SK-N-MC (cell line): Measurements from ENCODE around the gene AMH.

Source experiments
- EZH2 ChIP-seq: fragments of 200-600 bp; sonication (generic); IDR thresholded peaks from one replicate; pipeline ENCODE4 v1.6.1; 2017; ENCODE audit warnings: antibody characterized with exemption
- FOXP2 ChIP-seq: optimal IDR thresholded peaks from 2 replicates; pipeline ENCODE3; 2011; ENCODE audit warnings: mild to moderate bottlenecking, moderate library complexity; ENCODE audit not compliant: insufficient read depth; ENCODE audit errors: extremely low read length, control extremely low read depth
- POLR2AphosphoS5 ChIP-seq: IDR thresholded peaks from 2 replicates; pipeline ENCODE4 v1.6.1; 2012; ENCODE audit warnings: mild to moderate bottlenecking, low read depth, low read length, borderline replicate concordance

- TF ChIP-seq POLR2AphosphoS5 (no peak), EZH2 (no peak), FOXP2 (no peak)
Observed at GRCh38 chr19:2245273-2245672, 3.9 kb upstream of the AMH start.
